Trophoblast cell (in vitro differentiated cells and primary cell): ENCODE results near the gene KPNB1.
A peak's percentile ranks its signal among the peaks of the same experiment; 100 is the strongest.

ENCODE experiments used
- DNase-seq, 2 donors: peaks; one replicate each; pipeline ENCODE4 v3.0.0-alpha.2; 2016
- H2AFZ ChIP-seq: 2 replicates; pipeline ENCODE4 v1.6.1; 2013; ENCODE audit warnings: low read length, moderate library complexity, mild to moderate bottlenecking; ENCODE audit not compliant: insufficient read depth, poor library complexity
- H2AK5ac ChIP-seq: 2 replicates; pipeline ENCODE4 v1.6.1; 2013; ENCODE audit warnings: mild to moderate bottlenecking, low read length
- H2BK120ac ChIP-seq: 2 replicates; pipeline ENCODE4 v1.6.1; 2013; ENCODE audit warnings: low read length, mild to moderate bottlenecking, moderate library complexity; ENCODE audit not compliant: insufficient read depth, poor library complexity
- H2BK12ac ChIP-seq: 2 replicates; pipeline ENCODE4 v1.6.1; 2013; ENCODE audit warnings: mild to moderate bottlenecking, low read length, moderate library complexity
- H2BK5ac ChIP-seq: 2 replicates; pipeline ENCODE4 v1.6.1; 2013; ENCODE audit warnings: low read length, low read depth, moderate library complexity, mild to moderate bottlenecking; ENCODE audit not compliant: poor library complexity
- H3K14ac ChIP-seq: 2 replicates; pipeline ENCODE4 v1.6.1; 2013; ENCODE audit warnings: mild to moderate bottlenecking, low read length
- H3K18ac ChIP-seq: 2 replicates; pipeline ENCODE4 v1.6.1; 2013; ENCODE audit warnings: mild to moderate bottlenecking, low read length
- H3K23ac ChIP-seq: 2 replicates; pipeline ENCODE4 v1.6.1; 2013; ENCODE audit warnings: low read length
- H3K27ac ChIP-seq: 2 replicates; pipeline ENCODE4 v1.5.1; 2013; ENCODE audit warnings: low read depth, mild to moderate bottlenecking, inconsistent platforms, low read length, moderate library complexity
- H3K27me3 ChIP-seq: 2 replicates; pipeline ENCODE4 v1.6.1; 2013; ENCODE audit warnings: inconsistent platforms, mild to moderate bottlenecking, low read length, moderate library complexity; ENCODE audit not compliant: insufficient read depth
- H3K36me3 ChIP-seq, 2 experiments: 1 replicate in 1 of 2; 2 replicates in 1 of 2; pipeline ENCODE4 v1.6.1; 2013; ENCODE audit warnings: low read length in 2 of 2, mild to moderate bottlenecking in 2 of 2, moderate library complexity in 1 of 2; ENCODE audit not compliant: insufficient read depth in 2 of 2, control insufficient read depth in 1 of 2
- H3K4ac ChIP-seq: 2 replicates; pipeline ENCODE4 v1.6.1; 2013; ENCODE audit warnings: low read depth, mild to moderate bottlenecking, low read length, moderate library complexity
- H3K4me1 ChIP-seq, 2 experiments: 1 replicate in 1 of 2; 2 replicates in 1 of 2; pipeline ENCODE4 v1.6.1; 2013; ENCODE audit warnings: low read length in 2 of 2, mild to moderate bottlenecking in 2 of 2, moderate library complexity in 1 of 2; ENCODE audit not compliant: insufficient read depth in 2 of 2, control insufficient read depth in 1 of 2
- H3K4me2 ChIP-seq: 2 replicates; pipeline ENCODE4 v1.6.1; 2013; ENCODE audit warnings: inconsistent platforms, mild to moderate bottlenecking, low read length, moderate library complexity
- H3K4me3 ChIP-seq: 2 replicates; pipeline ENCODE4 v1.5.1; 2013; ENCODE audit warnings: mild to moderate bottlenecking, low read depth, low read length, inconsistent platforms
- H3K79me1 ChIP-seq: one replicate; pipeline ENCODE4 v1.6.1; 2013; ENCODE audit warnings: low read length
- H3K79me2 ChIP-seq: 2 replicates; pipeline ENCODE4 v1.6.1; 2013; ENCODE audit warnings: low read length, mild to moderate bottlenecking; ENCODE audit not compliant: control insufficient read depth, insufficient read depth, poor library complexity
- H3K9ac ChIP-seq: 2 replicates; pipeline ENCODE4 v1.6.1; 2013; ENCODE audit warnings: mild to moderate bottlenecking, low read length
- H3K9me3 ChIP-seq: 2 replicates; pipeline ENCODE4 v1.6.1; 2013; ENCODE audit warnings: low read depth, mild to moderate bottlenecking, control low read depth, inconsistent platforms, low read length; ENCODE audit not compliant: insufficient read depth
- H4K12ac ChIP-seq: 2 replicates; pipeline ENCODE4 v1.6.1; 2013; ENCODE audit warnings: low read depth, mild to moderate bottlenecking, low read length, moderate library complexity
- H4K8ac ChIP-seq: 2 replicates; pipeline ENCODE4 v1.6.1; 2013; ENCODE audit warnings: low read depth, mild to moderate bottlenecking, low read length, moderate library complexity
- H4K91ac ChIP-seq: one replicate; pipeline ENCODE4 v1.6.1; 2013; ENCODE audit warnings: low read depth, mild to moderate bottlenecking, low read length, moderate library complexity
- WGBS: extraction: QIAGEN DNeasy Blood & Tissue Kit; methylation state at CpG from one replicate; pipeline ENCODE4 v1.1.7; 2013; ENCODE audit warnings: missing lambda C conversion rate; ENCODE audit not compliant: insufficient read length, insufficient coverage; ENCODE audit errors: extremely low coverage; 5-methylcytosine and 5-hydroxymethylcytosine counted together

KPNB1 gene

GRCh38 chr17:47663912-47664623, 14.3 kb downstream of the KPNB1 start:
- no peak overlapping the region for H4K8ac ChIP-seq
- no CpG with 5 or more reads among the region's 6 CpGs for WGBS
- H3K36me3 ChIP-seq, result peaks cover 50 to 73% of the 10 kb centered on the region in 2 experiments
- no peak overlapping the region for H4K12ac ChIP-seq
- no peak overlapping the region for H3K18ac ChIP-seq
- no peak overlapping the region for H2AK5ac ChIP-seq
- no peak overlapping the region for H2AFZ ChIP-seq
- H2BK12ac ChIP-seq, result no peak overlapping the region
- no peak overlapping the region for H3K4ac ChIP-seq
- H3K79me2 ChIP-seq, result no peaks in the 10 kb centered on the region
- no peak overlapping the region for H3K4me3 ChIP-seq
- no peak overlapping the region for H4K91ac ChIP-seq
- peak; percentile 50 to 77 for DNase-seq
- H3K14ac ChIP-seq, result no peak overlapping the region
- no peaks in the 10 kb centered on the region for H3K79me1 ChIP-seq
- H3K9ac ChIP-seq, result no peak overlapping the region
- no peak overlapping the region for H3K23ac ChIP-seq
- no peak overlapping the region for H2BK120ac ChIP-seq
- H3K9me3 ChIP-seq, result no peaks in the 10 kb centered on the region
- H3K27ac ChIP-seq, result no peak overlapping the region
- no peaks in the 10 kb centered on the region for H3K27me3 ChIP-seq
- H2BK5ac ChIP-seq, result no peak overlapping the region
- H3K4me1 ChIP-seq, result no peaks in the 10 kb centered on the region
- H3K4me2 ChIP-seq, result no peak overlapping the region

GRCh38 chr17:47664624-47664941, 14.9 kb downstream of the KPNB1 start:
- DNase-seq, result no peak
- H3K23ac ChIP-seq, result no peak overlapping the region
- no peak overlapping the region for H3K4me3 ChIP-seq
- no peaks in the 10 kb centered on the region for H3K79me2 ChIP-seq
- no peak overlapping the region for H4K12ac ChIP-seq
- no peak overlapping the region for H4K91ac ChIP-seq
- H3K18ac ChIP-seq, result no peak overlapping the region
- H3K79me1 ChIP-seq, result no peaks in the 10 kb centered on the region
- no peak overlapping the region for H3K14ac ChIP-seq
- no peak overlapping the region for H2AK5ac ChIP-seq
- no peak overlapping the region for H3K4ac ChIP-seq
- H2BK120ac ChIP-seq, result no peak overlapping the region
- H3K27ac ChIP-seq, result no peak overlapping the region
- no peaks in the 10 kb centered on the region for H3K27me3 ChIP-seq
- H3K4me2 ChIP-seq, result no peak overlapping the region
- peaks cover 51 to 73% of the 10 kb centered on the region in 2 experiments for H3K36me3 ChIP-seq
- no peak overlapping the region for H2AFZ ChIP-seq
- H4K8ac ChIP-seq, result no peak overlapping the region
- H3K4me1 ChIP-seq, result no peaks in the 10 kb centered on the region
- H3K9me3 ChIP-seq, result no peaks in the 10 kb centered on the region
- H2BK5ac ChIP-seq, result no peak overlapping the region
- no peak overlapping the region for H2BK12ac ChIP-seq
- no peak overlapping the region for H3K9ac ChIP-seq

- Histone ChIP-seq H2AK5ac (no peak overlapping the region), H2BK12ac (no peak overlapping the region), H3K23ac (no peak overlapping the region), H3K9ac (no peak overlapping the region), H2BK120ac (no peak overlapping the region), H4K8ac (no peak overlapping the region), H3K36me3 (peaks cover 53 to 80% of the 10 kb centered on the region in 2 experiments), H4K12ac (no peak overlapping the region), H3K27me3 (no peaks in the 10 kb centered on the region), H3K4me2 (no peak overlapping the region), H3K14ac (no peak overlapping the region), H2BK5ac (no peak overlapping the region), H3K4me3 (no peak overlapping the region), H3K18ac (no peak overlapping the region), H3K9me3 (no peaks in the 10 kb centered on the region), H2AFZ (no peak overlapping the region), H3K79me2 (no peaks in the 10 kb centered on the region), H3K79me1 (no peaks in the 10 kb centered on the region), H3K27ac (no peak overlapping the region), H4K91ac (no peak overlapping the region), H3K4me1 (no peaks in the 10 kb centered on the region), H3K4ac (no peak overlapping the region)
- peak in 1 of 2 donors; percentile 34 for DNase-seq
- WGBS, result no CpG with 5 or more reads among the region's 3 CpGs
Observed at GRCh38 chr17:47665655-47666054, 15.9 kb downstream of the KPNB1 start.

GRCh38 chr17:47669081-47669480, 19.4 kb downstream of the KPNB1 start:
- Histone ChIP-seq H2AFZ (no peak overlapping the region), H3K14ac (no peak overlapping the region), H3K36me3 (peaks cover 44 to 74% of the 10 kb centered on the region in 2 experiments), H3K4me2 (no peak overlapping the region), H3K9ac (no peak overlapping the region), H2BK120ac (no peak overlapping the region), H3K27ac (no peak overlapping the region), H4K91ac (no peak overlapping the region), H3K18ac (no peak overlapping the region), H2BK5ac (no peak overlapping the region), H3K4ac (no peak overlapping the region), H3K79me2 (no peaks in the 10 kb centered on the region), H3K4me3 (no peak overlapping the region), H4K12ac (no peak overlapping the region), H3K23ac (no peak overlapping the region), H3K79me1 (no peaks in the 10 kb centered on the region), H3K27me3 (no peaks in the 10 kb centered on the region), H4K8ac (no peak overlapping the region), H3K9me3 (no peaks in the 10 kb centered on the region), H2BK12ac (no peak overlapping the region), H3K4me1 (no peaks in the 10 kb centered on the region), H2AK5ac (no peak overlapping the region)
- no CpG with 5 or more reads among the region's 4 CpGs for WGBS
- no peak for DNase-seq
